ENCODE measurements around the gene HYI.

GRCh38 chr1:43446881-43447835 is 6.6 kb downstream of the HYI start:
- TF ChIP-seq POLR2A (IDR thresholded peaks at IDR 0.05; ENCODE audit: low read length) (no peak), GATA1 (IDR thresholded peaks at IDR 0.05; ENCODE audit: low read depth, low read length) (no peak)
